ENCODE measurements around the gene COG8.
A peak's percentile ranks its signal among the peaks of the same experiment; 100 is the strongest.

COG8 gene

DNA sequence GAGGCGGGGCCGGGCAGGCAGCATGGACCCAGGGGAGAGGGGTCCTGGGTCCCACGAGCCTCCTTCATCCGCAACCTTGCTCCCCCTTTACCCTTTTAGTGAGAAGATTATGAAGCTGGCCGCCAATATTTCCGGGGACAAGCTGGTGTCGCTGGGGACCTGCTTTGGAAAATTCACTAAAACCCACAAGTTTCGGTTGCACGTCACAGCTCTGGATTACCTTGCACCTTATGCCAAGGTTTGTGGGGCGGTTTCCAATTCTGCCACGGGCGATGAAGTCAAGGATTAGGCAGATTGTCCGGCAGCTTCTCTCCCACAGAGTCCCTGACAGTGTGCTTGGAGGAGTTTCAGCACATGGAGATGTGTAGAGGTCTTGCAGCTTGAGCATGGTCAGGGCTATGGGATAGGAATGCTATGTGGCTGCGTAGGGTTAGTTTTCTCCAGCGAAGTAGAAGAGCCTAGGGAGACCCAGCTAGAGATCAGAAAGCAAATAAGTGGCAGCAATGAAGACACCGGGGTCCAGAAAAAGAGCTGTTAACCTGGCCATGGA lies 806 bp upstream of the COG8 start:
- no peak for TF ChIP-seq CTCF (conservative IDR thresholded peaks at IDR 0.05; ENCODE audit: low read depth)
- H3K27ac ChIP-seq, result peak overlapping the region; percentile 88
- POLR2A ChIA-PET (ENCODE audit: low non-redundant PET), result interaction anchor here (2.5 kb wide), 1 partner anchor 10 kb away, joined by 11 read pairs; the partner anchor contains the start of gene PDF
- CTCF ChIA-PET, result interaction anchor here (0.7 kb wide), 1 partner anchor 13 kb away, joined by 5 read pairs; no protein-coding TSS in a partner anchor
- DNase-seq (ENCODE audit: low spot score), result no peak

GRCh38 chr16:69338557-69339288 lies 641 bp downstream of the COG8 start:
- peak overlapping the region; percentile 88 for H3K27ac ChIP-seq
- no peak for DNase-seq (ENCODE audit: low spot score)
- ChIA-PET POLR2A (ENCODE audit: low non-redundant PET) (interaction anchor here (2.5 kb wide), 1 partner anchor 9 kb away, joined by 11 read pairs; the partner anchor contains the start of gene PDF), CTCF (interaction anchor here (0.6 to 0.7 kb wide), 2 partner anchors 27 to 323 kb away, joined by 3 to 4 read pairs; no protein-coding TSS in a partner anchor)
- TF ChIP-seq CTCF (conservative IDR thresholded peaks at IDR 0.05; ENCODE audit: low read depth), result no peak

- H3K27ac ChIP-seq, result peak overlapping the region; percentile 21
- no peak for DNase-seq (ENCODE audit: low spot score)
- ChIA-PET POLR2A (ENCODE audit: low non-redundant PET) (no interaction called here), CTCF (no interaction called here)
- no peak for TF ChIP-seq CTCF (conservative IDR thresholded peaks at IDR 0.05; ENCODE audit: low read depth)
Measured at GRCh38 chr16:69334696-69335095, 4.7 kb downstream of the COG8 start.

DNA sequence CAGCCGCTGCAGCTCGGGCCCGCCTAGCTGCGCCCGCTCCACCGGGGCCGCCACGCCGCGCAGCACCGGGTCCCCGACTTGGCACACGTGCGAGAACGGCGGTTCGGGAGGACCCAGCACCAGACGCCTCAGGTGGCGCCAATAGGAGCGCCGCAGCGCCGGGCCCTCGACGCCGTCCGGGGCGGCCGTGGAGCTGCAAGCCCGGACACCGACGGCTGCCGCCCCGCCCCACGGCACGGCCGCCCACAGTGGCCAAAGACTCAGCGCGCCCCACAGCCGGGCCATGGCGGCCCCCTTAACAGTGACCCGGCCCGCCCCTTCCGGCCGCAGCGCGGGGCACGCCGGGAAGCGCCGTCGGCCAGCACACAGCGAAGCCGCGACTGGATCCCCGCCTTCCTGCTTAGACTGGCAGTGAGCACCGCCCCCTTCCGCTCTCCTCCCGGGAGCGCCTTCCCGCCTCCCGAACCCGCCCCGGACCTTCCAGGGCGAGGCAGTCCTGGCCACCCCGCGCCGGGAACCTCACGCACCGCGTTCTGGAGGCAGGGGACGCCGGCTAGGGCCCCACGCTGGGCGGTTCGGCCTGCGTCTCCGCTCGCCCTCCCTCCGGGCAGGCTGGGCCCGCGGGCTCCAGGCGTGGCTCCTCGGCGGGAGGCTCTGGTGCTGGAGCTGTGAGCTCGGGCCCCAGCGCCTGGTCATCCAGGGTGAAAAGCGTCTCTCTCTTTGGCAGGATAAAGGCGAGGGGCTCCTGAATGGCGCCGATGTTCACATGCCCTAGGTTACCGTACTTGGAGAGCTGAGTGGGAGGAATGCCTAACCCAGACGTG lies 8.9 kb downstream of the COG8 start, which contains the start of gene PDF:
PDF (minus strand) TSS at position 303 of the 824 bp plus-strand sequence; CDS start at position 285, 18 bp downstream.
- TF ChIP-seq CTCF (conservative IDR thresholded peaks at IDR 0.05; ENCODE audit: low read depth), result no peak
- peak; percentile 90 for DNase-seq (ENCODE audit: low spot score)
- POLR2A ChIA-PET (ENCODE audit: low non-redundant PET), result interaction anchor here (0.5 to 2.0 kb wide), 4 partner anchors 9 to 1094 kb away, joined by 3 to 11 read pairs (median 4); partner anchors contain the start of genes COG8 and NIP7
- CTCF ChIA-PET, result interaction anchor here (0.7 kb wide), 1 partner anchor 10 kb away, joined by 3 read pairs; no protein-coding TSS in a partner anchor
- H3K27ac ChIP-seq, result peak within 1 kb of the TSS; percentile 87

GRCh38 chr16:69329369-69330285 lies 9.7 kb downstream of the COG8 start:
- CTCF ChIA-PET, result interaction anchor here (0.6 to 0.7 kb wide), 3 partner anchors 9 to 1045 kb away, joined by 3 read pairs; no protein-coding TSS in a partner anchor
- peak overlapping the region; percentile 87 for H3K27ac ChIP-seq

More at GRCh38 chr16:69329369-69330285, 9.7 kb downstream of the COG8 start:
- TF ChIP-seq CTCF (conservative IDR thresholded peaks at IDR 0.05; ENCODE audit: low read depth), result no peak
- POLR2A ChIA-PET (ENCODE audit: low non-redundant PET), result interaction anchor here (0.5 to 2.0 kb wide), 2 partner anchors 10 to 1093 kb away, joined by 3 to 11 read pairs; partner anchors contain the start of genes COG8 and NIP7
- DNase-seq (ENCODE audit: low spot score), result no peak
